Activated T-helper 1 cell treated with Interleukin-2 at 50 U/mL for 16 hours (primary cell): ENCODE data around the gene NFASC.

Experiments
- DNase-seq: peaks from one replicate; pipeline ENCODE4 v3.0.0-alpha.2; 2020; ENCODE audit warnings: low read depth

NFASC gene

DNA sequence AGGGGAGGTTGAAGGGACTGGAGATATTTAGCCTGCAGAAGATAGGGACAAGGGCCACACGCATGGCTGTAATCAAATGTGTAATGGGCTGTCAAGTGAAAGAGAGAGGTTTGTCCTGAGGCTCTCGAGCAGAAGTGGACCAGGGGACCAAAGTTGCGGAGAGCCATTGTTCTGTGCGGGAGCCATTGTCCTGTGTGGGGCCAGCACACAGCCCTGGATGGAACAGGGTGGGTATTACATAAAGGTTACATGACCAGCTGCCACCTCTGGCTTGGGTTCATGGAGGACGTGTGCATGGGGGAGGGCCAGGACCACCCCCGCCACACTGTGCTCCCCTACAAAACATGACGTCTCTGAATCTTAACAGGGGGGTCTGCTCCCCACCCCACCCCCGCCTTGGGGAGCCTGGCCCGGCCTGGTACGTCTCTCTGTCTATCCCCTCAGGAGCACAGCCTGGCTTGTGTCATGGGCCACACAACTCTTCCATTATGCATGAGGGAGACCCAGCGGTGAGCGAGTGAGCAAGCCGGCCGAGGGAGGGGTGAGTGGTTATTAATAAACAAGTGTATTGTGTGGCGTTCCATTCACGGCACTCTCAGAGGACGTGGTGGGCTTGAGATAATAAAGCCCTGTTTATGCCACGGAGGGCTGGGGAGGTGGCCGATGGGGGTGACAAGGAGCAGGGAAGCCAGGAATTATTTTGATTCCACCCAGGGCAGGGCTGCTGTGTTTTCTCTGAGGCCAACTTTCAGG, at the start of gene NFASC:
Gene NFASC (plus strand): TSS at position 703 of the 753 bp plus-strand sequence. CDS start 73,454 bp downstream, outside the sequence.
- no peak for DNase-seq

DNA sequence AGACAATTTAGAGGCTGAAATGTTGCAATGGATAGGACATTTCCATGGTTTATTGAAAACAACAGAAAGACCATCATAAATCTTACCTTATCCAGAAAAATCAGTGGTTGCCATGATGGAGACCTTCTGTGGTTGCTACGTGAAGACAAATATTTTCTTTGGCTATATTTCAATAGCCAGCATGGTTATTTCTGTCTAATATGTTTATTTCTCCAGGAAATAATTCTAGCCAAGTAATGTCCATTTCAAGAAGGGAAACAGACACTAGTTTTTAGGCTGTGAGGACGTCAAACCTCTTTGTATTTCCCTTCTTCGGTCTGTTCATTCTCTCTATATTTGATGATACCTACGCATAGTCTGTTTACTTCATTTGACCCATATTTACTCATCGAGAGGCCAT, 49.2 kb upstream of the NFASC start:
- no peak for DNase-seq

DNA sequence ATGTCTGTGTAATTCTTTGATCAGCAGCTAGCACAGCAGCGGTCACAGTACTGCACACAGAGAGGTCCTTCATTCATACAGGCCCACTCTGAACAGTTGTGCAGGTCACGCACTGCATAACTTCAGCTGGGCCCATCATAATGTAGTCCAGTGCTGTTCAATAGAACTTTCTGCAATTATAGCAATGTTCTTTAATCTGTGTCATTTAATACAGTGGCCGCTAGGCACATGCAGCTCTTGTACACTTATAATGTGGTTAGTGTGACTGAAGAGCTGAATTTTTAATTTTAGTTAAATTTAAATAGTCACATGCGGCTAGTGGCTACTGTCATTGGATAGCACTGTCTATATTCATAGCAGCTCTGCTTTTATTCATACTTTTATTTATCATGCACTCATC, 48.7 kb upstream of the NFASC start:
- no peak for DNase-seq

DNA sequence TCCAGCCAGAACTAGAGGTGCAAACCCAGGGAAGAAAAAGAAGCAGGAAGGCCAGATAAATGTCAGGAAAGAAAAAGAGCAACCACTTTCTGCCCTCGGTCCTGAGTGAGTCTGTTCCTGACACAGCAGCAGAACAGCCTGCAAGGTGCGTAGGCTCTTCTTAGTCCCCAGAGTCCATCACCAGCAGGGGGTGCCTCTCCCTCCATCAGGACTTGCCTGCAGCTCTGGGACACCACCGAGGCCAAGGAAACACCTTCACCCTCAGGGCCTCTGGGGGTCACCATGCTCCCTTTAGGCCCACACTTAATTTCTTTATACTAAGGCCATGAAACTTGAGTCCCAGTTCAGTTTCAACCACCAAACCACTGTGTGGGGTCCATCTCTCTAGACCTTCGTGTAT, 43.7 kb upstream of the NFASC start:
- no peak for DNase-seq

DNA sequence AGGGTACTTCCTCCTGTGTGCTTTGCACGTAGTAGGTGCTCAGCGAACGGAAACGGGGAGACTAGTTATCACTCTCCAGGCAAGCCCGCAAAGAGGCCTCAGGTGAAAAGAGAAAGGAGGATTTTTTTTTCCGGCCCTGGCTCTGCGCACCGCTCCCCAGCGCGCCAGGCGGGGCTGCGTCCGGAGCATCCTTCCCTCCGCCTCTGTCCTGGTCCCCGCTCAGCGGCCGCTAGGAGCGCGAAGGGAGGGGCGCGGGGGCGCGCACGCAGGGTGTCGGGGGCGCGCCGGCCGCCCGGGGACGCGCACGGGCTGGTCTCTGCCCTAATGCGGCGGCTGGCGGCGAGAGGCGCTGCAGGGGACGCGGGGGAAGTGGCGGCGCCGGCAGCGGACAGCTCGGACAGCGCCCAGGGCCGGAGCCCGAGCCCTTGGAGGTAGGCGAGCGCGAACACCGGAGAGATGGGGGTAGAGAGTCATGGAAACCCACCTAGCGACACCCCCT, 42.3 kb upstream of the NFASC start:
- DNase-seq: no peak

DNA sequence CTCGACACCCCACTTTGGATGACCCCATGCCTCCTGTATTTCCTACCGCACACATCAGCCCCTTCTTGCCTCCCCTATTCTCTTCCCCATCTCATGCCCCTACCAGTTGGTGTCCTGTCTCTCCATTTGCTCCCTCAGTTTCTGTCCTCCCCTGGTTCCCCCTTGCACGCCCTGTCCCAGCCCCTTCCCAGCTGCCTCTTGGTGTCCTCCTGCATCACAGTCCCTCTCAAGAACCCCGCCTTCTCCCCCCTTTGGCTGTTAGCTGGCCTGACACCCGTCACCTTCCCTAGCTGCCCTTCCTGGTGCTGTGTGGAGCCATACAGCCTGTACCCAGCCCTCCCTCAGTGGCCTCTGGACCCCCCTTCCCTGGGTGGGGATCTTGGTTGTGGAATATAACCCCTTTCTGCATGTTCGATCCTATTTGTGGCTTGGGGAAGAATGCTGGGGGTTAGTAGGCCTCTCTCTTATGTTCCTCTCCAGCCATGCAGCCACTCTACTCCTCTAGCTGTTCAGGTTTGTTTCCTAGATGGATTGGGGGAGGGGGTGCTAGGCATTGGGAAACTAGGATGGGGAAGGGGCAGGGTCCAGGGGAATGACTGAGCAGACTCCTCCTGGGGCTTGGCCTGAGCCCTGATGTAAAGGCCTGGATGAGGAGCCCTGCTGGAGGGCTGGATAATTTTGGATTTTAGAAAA, 41.4 kb upstream of the NFASC start:
- DNase-seq: no peak

DNA sequence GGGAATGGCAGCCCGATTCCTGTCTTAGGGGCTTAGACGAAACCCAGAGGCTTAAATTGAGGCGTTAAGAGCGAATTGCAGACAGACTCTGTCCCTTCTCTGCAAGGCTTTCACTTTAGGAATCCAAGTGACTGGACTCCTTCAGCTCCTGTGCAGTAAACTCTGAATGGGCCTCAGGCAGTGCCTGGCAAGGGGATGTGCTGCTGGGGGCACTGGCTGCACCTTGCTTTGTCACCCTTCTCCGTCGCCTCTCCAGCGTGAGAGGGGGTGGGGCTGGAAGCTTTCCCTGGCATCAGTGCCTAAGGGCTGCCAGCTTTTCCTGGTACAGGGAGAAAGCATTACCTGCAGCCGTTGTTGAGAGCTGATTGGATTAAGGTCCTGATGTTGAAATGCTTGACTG, 39.9 kb upstream of the NFASC start:
- no peak for DNase-seq

DNA sequence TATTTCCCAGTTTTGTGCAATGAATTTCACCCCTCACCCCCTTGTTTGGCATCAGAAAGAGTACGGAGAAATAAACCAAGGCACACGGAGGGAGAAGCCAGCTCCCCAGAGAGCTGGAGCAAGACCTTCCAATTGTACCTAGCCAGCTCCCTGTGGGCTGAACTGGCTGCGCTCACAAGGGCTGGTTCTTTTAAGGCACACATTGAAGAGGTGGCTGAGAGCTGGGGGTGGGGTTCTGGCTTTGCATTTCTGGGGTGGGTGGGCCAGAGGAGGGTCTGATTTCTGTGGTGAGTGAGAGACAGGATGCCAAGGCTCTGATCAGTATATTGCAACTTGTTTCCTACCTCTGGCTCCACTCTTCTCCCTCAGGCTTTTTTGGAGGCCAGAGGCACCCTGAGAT, 39.5 kb upstream of the NFASC start:
- DNase-seq: no peak

DNA sequence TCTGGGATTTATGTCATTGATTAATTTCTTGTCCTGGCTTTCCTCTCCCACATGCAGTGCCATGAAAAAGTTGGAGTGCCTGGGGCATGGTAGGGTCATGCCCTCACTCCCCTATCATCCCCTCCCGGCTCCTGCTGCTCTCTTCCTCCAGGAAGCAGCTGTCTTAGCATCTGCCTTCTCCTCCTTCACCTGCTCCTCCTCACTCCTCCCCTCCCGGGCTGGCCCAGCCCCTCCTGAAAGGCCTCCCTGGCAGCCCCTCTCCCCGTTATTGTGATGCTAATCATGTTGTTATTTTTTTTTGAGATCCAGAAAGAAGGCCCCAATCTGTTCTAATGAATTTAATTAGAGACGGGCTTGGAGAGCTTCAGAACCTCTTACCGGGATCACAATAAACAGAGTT, 36.3 kb upstream of the NFASC start:
- no peak for DNase-seq

DNA sequence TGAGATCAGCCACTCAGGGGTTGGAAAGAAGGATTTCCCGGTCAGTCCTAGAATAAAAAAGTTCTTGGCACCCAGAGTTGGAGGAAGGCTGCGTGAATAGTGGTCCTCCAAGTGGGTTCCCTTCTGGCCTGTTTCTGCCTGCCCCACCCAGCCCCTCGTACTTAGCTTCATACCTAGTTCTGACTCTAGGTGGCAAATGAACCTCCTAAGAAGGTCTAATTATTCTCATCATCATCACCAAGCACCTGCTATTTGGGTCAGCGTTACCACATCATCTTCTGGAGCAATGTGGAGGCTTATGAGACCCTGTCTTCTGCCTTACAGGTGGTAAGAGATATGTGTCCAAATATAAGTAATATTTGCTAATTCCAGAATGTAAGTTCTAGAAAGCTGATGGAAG, 35.9 kb upstream of the NFASC start:
- DNase-seq: no peak

DNA sequence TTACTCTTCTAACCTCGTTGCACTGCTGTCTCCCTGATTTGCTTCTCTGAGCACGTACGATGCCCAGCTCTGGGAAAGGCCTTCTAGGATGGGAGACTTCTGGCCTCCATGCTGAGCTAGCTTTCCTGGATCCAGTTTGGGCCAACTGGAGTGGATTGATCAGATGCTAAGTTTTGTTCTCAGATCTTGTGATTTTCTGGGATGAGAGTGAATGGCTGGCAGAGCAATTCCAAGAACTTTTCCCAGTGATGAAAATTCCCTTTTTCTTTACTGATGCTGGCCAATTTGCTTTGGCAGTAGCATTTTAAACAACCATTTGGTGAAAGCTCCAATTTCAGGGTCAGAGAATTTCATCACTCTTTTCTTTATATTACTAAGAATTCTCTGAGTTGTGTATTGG, 34.9 kb upstream of the NFASC start:
- DNase-seq: no peak

DNA sequence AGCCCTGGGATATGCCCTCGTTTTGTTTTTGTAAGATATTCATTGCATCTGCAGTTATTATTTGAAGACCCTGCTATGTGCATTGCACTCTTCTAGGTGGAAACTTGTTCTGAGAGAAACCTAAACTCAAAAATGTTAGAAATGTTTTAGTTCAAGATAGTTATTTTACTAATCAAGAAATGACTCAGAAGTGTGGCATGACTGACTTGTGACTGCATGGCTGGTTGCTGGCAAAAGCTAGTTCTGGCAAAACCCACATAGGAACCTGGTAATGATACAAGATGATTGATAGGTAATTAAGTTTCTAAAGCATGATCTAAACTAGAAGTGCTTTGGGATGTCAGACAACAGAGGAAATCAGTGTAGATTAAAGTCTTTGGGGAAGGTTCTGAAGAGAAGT, 33.8 kb upstream of the NFASC start:
- no peak for DNase-seq

DNA sequence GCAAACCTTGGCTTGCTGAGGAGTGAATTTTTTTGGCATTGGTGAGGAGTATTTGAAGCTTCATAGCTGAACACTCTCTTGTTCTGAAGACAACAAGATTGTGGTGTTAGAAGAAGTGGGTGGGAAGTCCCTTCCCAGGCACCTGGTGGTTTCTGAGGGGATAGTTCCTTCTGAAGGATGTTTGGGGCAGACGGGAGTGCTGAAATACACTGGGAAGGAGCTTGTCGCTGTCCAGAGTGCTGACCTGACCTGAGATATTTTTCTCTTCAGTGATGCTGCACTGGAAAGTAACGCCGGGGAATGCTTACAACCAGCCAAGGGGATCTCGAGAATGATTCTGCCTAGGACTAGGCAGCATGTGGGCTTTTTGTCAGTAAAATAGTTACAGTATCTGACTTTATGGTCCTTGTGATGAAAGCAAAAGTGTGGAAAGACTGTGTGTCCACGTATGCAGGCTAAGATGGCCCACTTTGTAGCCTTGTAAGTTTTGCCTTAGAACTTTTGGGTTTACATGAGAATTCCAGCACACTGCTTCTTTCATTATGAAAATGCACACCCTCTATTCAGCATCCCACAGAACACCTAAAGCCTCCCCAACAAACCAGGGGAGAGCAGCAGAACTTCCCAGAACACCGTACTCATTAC, 33.1 kb upstream of the NFASC start:
- DNase-seq: no peak

DNA sequence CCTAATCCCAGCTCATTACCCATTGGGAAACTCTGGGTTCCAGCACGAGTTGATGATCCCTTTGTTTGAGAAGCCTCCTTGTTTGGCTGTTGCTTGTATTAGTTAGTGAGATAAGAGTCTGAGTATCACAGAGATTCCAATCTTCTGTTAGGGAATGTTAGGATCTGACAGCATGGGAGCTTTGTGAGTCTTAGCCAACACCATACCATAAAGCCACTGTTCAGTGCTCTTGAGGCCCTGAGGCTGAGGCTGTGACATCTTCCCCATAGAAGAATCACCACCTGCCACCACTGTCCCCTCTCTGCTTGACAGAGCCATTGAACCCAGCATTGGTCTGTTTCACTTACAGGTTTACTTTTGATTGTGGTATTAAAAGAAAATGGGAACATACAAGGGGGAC, 29.3 kb upstream of the NFASC start:
- DNase-seq: no peak

DNA sequence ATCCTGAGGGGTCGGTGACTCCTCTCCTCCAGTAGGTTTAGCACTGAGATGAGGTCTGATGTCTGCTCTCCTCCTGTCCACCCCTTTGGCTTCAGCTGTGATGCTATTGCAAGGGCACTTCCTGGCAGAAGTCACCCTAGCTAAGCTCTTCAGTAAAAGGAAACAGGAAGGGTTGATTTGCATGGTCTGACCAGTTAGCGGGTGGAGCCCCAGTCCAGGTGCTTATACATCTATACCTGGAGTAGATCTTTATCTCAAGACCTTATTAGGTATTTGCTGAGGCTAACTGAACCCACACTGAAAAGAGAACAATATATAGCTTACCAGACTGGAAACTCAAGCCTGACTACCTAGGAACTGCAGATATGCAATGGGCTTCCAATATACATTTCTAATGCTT, 28.9 kb upstream of the NFASC start:
- no peak for DNase-seq

DNA sequence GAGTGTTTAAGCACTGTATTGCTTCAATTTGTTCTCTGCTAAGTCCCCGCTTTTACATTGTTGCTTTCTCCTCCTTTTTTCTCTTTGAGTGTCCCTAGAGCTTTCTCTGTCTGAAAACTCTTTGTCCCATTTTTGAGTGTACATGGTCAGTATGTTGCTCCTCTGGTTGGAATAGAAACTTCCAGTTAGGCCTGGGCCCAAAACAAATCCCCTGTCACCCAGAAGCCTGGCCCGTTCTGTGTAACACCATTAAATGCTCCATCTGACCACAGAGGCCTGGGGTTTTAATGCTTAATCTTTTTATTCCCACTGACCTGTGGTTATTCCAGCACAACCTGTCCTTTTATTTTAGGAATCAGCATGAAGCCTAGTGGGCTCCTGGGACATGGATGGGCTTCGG, 28.3 kb upstream of the NFASC start:
- DNase-seq: no peak

DNA sequence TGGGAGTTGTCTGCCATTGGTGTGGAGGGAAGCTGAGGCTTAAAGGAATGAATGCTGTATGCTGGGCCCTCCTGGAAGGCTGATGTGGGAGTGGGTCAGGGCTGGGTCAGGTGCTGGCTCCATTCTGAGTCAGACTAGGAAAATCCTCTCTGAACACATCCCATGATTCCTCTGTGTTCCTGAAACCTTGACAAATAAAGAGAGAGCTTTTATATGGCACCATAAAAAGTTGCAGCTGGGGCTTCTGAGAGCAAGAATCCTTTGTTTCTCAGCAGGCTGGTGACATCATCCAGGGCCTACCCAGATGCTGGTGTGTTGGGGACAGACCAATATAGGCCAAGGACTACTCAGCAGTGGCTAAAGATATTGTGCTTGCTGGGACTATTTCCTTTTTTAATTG, 27.8 kb upstream of the NFASC start:
- no peak for DNase-seq

DNA sequence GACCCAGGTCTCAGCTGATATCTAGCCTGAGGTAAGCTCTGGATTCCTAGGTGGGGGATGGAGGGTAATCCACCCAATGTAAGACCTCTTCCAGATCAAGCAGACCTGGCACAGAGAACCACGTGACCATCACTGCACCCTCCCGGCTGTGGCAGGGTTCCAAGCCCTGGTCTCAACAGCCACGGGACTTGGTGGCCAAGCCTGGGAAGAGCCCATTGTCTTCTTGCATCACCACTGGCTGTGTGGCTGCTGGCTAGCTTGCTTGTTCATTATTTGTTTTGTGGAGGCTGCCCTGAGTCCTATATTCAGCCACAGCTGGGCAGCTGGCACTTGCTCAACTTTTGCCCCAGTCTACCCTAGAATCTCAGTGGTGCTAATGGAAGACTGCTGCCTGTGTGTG, 24.1 kb upstream of the NFASC start:
- DNase-seq: no peak

DNA sequence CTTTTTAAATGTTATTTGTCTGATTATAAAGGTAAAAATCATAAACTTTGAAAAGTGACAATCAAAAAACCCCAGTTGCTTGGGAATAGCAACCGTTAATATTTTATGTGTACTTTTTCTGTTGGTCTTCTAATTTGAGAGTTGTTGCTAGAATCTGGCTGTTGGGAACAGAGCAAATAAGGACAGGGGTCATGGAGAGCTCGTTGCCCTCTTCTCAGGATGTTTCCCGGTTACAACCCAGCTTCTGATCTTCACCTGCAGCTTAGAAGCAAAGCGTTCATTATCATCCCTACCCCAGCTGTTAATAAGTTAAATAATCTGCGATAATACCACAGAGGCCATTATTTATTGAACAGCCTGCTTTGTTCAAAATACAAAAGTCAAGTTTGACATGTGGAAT, 22.1 kb upstream of the NFASC start:
- DNase-seq: no peak

DNA sequence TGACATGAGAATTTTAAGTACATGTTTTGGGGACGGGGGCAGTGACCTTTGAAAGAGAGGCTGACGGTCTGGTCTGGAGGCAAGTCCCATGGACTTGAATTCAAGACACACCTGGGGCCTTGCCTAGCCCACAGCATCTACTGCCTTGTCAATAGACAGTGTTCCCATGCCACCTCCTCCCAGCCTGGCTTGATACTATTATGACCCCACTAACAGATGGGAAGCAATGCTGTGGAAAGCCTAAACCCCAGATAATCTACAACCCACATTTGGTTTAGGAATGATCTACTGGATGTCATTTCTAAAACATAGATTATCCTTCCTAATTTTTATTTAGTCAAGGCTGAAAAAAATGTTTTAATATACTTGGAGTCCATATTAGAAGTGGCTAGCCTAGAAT, 17.8 kb upstream of the NFASC start:
- no peak for DNase-seq

DNA sequence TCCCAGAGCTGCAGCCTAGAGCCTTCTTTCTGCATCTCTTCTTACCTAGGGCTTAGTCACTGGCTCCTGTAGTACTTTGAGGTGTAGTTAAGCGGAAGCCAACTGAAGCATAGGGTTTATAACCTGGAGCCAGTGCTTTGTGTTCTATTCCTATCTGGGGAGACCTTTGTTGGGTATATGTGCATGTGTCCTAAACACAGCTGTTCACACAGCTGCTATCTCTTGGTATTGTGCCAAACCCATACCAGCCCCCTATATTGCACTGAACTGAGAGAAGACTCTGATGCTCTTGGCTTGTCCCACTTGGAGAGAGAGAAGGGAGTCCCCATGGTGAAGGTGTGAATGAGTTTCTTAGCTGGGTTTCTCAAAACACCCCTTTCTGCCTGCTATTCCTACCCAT, 17.2 kb upstream of the NFASC start:
- no peak for DNase-seq

DNA sequence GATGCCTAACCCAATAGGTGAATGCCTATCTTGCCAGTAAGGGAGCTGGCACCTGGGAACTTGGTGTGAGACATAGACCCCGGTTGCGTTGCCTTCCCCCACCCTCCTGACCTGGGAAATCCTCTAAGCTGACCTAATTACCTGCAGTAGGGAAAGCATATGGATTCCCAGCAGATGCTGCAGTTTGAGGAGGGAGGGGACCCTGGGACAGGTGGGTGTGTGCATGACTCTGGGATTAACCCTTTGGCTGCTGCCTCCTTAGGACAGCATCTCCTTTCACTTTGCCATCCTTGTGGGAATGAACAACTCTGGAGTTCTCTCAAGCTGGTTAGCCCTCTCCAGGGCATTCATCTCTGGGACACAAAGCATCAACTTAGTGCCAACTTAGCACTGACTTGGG, 16.4 kb upstream of the NFASC start:
- DNase-seq: no peak

DNA sequence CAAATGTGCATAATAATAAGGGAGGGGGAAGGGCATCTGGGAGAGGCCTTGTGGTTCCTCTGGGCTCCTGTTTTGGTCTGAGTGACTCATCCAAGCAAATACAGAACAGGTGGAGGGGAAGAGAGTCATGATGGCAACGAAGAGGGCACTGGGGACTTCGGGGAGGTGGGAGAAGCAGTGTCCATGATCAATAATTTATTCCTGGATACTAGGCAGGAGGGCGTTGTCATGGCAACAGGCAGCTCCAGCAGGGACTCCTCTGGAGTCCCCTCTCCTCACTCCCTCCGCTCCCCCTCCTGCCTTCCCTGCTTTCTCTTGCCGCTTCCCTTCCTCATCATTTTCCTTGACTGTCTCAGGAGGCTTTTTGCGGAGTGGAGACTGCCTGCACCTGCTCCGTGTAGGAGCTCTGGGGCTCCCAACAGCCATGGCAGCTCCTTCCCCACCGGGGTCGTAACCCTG, 12.3 kb upstream of the NFASC start:
- DNase-seq: no peak
